ENCODE results near the gene CSHL1.
"Not testable (repeated sequence)": the region's sequence is repeated elsewhere in the genome, so short reads cannot be mapped to it uniquely, and the experiment has no call there.

Gene CSHL1

DNA sequence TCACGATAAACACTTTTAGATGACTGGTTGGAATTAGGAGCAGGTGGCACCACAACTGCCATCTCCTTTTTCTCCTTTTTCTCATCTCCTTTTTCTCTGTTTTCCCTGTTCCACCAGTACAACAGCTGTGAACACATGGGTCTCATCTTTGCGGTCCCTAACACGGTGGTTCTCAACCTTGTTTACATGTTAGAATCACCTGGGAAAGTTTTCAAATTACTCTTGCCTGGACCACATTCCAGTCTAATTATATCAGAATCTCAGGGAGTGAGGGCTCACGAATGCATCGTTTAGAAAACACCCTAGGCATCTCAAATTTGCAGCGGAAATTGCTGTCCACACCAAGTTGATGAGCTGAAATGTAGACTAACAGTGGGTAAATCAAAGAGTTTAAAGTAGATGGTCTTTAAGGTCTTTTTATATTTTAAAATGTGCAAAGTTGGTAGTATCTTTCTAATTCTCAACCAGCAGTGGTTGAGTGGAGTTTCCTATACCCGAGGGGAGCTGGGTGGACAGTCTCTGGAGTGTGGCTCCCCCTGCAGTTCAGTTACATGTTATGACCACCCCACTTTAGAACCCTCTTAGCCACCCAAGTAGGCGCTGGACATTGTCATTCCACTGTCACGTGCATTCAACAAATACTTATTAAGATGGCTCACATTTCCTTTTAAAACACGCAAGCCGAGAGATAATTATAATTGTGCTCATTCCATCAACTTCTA lies 18.6 kb downstream of the CSHL1 start:
- not testable (repeated sequence) for DNase-seq (ENCODE audit: low read depth in 4 of 4, low spot score in 1 of 4)

- not testable (repeated sequence) for DNase-seq (ENCODE audit: low read depth in 4 of 4, low spot score in 1 of 4)
These were observed 21.8 kb downstream of the CSHL1 start for GRCh38 chr17:63889026-63889848.

GRCh38 chr17:63885119-63885518 lies 25.9 kb downstream of the CSHL1 start:
- DNase-seq (ENCODE audit: low read depth in 4 of 4, low spot score in 1 of 4) = not testable (repeated sequence)

DNA sequence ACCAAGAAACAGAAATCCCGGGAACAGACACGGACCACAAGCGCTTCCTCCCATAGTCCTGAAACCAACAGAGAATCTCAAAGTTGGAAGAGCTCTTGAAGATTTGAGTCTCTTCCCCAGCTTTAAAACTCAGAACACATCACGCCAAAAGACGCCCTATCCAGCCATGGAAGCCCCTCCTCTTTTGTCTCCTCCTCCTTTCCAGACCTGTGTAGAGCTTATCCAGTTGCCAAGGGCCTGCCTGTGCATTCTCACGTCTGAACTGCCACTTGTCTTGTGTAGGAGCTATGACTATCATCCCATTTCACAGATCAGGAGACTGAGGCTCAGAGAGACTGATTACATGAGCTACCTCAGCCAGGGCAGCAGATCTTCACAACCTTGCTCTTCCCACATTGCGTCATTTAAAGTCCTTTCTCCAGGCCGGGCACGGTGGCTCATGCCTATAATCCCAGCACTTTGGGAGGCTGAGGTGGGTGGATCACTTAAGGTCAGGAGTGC lies 28.4 kb downstream of the CSHL1 start:
- DNase-seq (ENCODE audit: low read depth in 4 of 4, low spot score in 1 of 4) = not testable (repeated sequence)

DNA sequence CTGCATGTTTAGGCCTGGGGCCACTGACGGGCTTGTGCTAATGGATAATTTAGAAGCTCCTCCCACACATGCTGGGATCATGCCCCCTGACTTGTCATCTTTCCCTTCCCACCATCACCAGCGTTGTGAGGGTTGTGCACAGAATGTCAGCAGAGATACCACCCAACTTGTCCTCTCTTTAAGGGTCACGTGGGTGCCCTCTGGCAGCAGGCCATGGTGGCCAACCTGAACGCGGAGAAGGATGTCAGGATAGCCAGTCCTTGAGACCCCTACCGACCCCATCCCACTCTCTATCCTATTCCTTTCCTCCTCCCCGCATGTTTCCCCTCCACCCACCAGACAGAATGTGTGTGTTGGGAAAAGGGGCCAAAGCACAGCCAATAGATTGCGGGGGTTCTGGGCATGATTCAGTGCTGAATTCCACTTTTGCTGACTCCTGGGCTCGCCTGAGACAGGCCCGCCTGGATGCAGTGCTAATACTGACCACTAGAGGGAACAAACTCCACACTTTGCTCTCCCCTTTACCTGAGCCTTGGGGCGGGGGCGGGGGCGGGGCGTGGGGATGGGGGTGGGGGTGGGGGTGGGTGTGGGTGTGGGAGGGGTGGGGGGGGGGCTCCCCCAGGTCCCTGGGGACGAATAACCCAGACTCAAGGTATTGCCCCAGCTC lies 29.0 kb downstream of the CSHL1 start, which contains the start of gene GH2:
GH2 (minus strand) TSS at position 10 of the 667 bp plus-strand sequence. CDS start 143 bp downstream, outside the sequence.
- DNase-seq (ENCODE audit: low read depth in 4 of 4, low spot score in 1 of 4) = peak; percentile 26 to 45 (median 42)

GRCh38 chr17:63881337-63881736 lies 29.7 kb downstream of the CSHL1 start:
- DNase-seq (ENCODE audit: low read depth in 4 of 4, low spot score in 1 of 4) = not testable (repeated sequence)

DNA sequence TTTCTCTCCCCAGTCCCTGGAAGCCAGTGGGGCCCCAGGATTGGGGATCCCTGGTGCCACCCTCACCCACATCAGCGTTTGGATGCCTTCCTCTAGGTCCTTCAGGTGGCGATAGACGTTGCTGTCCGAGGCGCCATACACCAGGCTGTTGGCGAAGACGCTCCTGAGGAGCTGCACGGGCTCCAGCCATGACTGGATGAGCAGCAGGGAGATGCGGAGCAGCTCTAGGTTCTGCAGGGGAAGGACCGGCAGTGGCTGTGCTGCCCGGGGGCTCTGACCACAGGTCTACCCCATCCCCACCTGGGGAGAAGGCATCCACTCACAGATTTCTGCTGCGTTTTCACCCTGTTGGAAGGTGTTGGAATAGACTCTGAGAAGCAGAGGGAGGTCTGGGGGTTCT lies 30.4 kb downstream of the CSHL1 start:
- DNase-seq (ENCODE audit: low read depth in 4 of 4, low spot score in 1 of 4) = no peak

- DNase-seq (ENCODE audit: low read depth in 4 of 4, low spot score in 1 of 4) = not testable (repeated sequence)
These were observed 32.6 kb downstream of the CSHL1 start for GRCh38 chr17:63878413-63878812.

GRCh38 chr17:63874693-63875092 lies 36.4 kb downstream of the CSHL1 start:
- not testable (repeated sequence) for DNase-seq (ENCODE audit: low read depth in 4 of 4, low spot score in 1 of 4)

- not testable (repeated sequence) for DNase-seq (ENCODE audit: low read depth in 4 of 4, low spot score in 1 of 4)
These were observed 36.9 kb downstream of the CSHL1 start for GRCh38 chr17:63874061-63874626.

GRCh38 chr17:63873577-63873976 lies 37.5 kb downstream of the CSHL1 start, which contains the start of gene CSH2:
Gene CSH2, minus strand, starts transcription at chr17:63873677. Its CDS starts 63 bp downstream, at chr17:63873614.
- not testable (repeated sequence) for DNase-seq (ENCODE audit: low read depth in 4 of 4, low spot score in 1 of 4)

- DNase-seq (ENCODE audit: low read depth in 4 of 4, low spot score in 1 of 4) = not testable (repeated sequence)
These were observed 39.3 kb downstream of the CSHL1 start for GRCh38 chr17:63871646-63872365.

DNA sequence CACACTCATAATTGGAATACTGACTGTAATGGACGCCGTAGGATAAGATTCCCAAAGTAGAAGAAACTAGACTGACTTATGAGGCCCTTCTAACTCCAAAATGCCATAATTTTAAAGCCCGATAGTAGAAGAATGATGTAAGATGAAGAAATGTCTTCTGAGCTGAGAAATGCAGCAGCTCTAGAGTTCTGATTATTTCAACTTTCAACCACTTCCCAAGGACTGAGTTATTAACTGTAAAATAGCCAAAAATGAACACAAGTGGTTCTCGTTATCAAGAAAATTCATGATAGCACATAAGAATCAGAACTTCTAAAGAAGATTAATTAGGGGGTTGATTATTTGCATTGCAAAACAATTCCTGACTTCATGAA lies 40.8 kb downstream of the CSHL1 start:
- not testable (repeated sequence) for DNase-seq (ENCODE audit: low read depth in 4 of 4, low spot score in 1 of 4)

GRCh38 chr17:63869491-63870291 lies 41.4 kb downstream of the CSHL1 start:
- DNase-seq (ENCODE audit: low read depth in 4 of 4, low spot score in 1 of 4) = not testable (repeated sequence)

- not testable (repeated sequence) for DNase-seq (ENCODE audit: low read depth in 4 of 4, low spot score in 1 of 4)
These were observed 44.4 kb downstream of the CSHL1 start for GRCh38 chr17:63866625-63867024.
